Measurements from ENCODE around the gene KCNA3. TPM values are rescaled to one million over a fixed set of nuclear protein-coding genes. Genes with fewer than 3 reads are reported as not detected.

The KCNA3 gene
- total and polyA plus RNA-seq, 2 of the 4 experiments (the other 2 are of a cell fraction), result under 0.01 to 0.09 TPM

- CTCF ChIA-PET, result no interaction called here
- Histone ChIP-seq H3K18ac (ENCODE audit: low read depth, low read length) (no peak overlapping the region), H3K14ac (replicated peaks; ENCODE audit: low read depth, low read length) (no peak overlapping the region), H2AK9ac (replicated peaks; ENCODE audit: low read depth, low read length, poor library complexity) (no peak overlapping the region), H3K27ac (ENCODE audit: insufficient read depth, low read length) (no peak overlapping the region), H3K4me3 (ENCODE audit: insufficient read depth, low read depth, low read length) (no peak overlapping the region), H3K9ac (ENCODE audit: low read depth, low read length) (no peak overlapping the region), H4K8ac (ENCODE audit: low read depth in 2 of 2, low read length in 2 of 2) (no peak overlapping the region), H2AK5ac (ENCODE audit: low read depth, low read length) (no peak overlapping the region), H3K4me1 (ENCODE audit: control insufficient read depth, insufficient read depth, low read length) (no peaks in the 10 kb centered on the region), H3K4ac (ENCODE audit: low read depth, low read length) (no peak overlapping the region), H4K5ac (ENCODE audit: low read depth, low read length) (no peak overlapping the region), H3K23ac (ENCODE audit: low read depth, low read length) (no peak overlapping the region), H3K27me3 (ENCODE audit: control insufficient read depth, insufficient read depth, low read length) (peaks cover 5% of the 10 kb centered on the region; the same call in 1 of the 2 replicates), H2BK120ac (ENCODE audit: low read depth, low read length) (no peak overlapping the region), H3K9me1 (ENCODE audit: insufficient read depth, low read length) (no peaks in the 10 kb centered on the region), H4K20me1 (ENCODE audit: insufficient read depth, low read length) (no peaks in the 10 kb centered on the region), H3K56ac (ENCODE audit: extremely low read depth, insufficient read depth, low read length) (no peak overlapping the region), H3K79me1 (ENCODE audit: low read depth in 1 of 2, low read length in 2 of 2) (no peaks in the 10 kb centered on the region), H3K4me2 (ENCODE audit: low read depth, low read length) (no peak overlapping the region), H3K36me3 (ENCODE audit: control insufficient read depth, insufficient read depth, low read length) (no peaks in the 10 kb centered on the region), H3K9me3 (ENCODE audit: control insufficient read depth, insufficient read depth, low read length) (no peaks in the 10 kb centered on the region), H2AFZ (replicated peaks; ENCODE audit: low read length, poor library complexity) (no peak overlapping the region), H2BK15ac (ENCODE audit: low read depth, low read length) (no peak overlapping the region), H4K91ac (ENCODE audit: insufficient read depth, low read depth, low read length) (no peak overlapping the region), H2BK20ac (ENCODE audit: low read depth, low read length) (no peak overlapping the region), H2BK5ac (ENCODE audit: low read depth, low read length, poor library complexity, severe bottlenecking) (no peak overlapping the region)
- WGBS, 2 experiments (ENCODE audit: extremely low coverage in 2 of 2, insufficient read length in 1 of 2), result no CpG with 5 or more reads among the region's 4 CpGs
- POLR2A ChIA-PET (ENCODE audit: unreplicated experiment), result no interaction called here
- no peak for TF ChIP-seq CHD1 (IDR thresholded peaks at IDR 0.05; ENCODE audit: low read depth, low read length)
- TF ChIP-seq POLR2A (IDR thresholded peaks at IDR 0.05; ENCODE audit: low read depth, low read length), result no peak
- no peak for TF ChIP-seq CEBPB (IDR thresholded peaks at IDR 0.05; ENCODE audit: low read depth, low read length)
- TF ChIP-seq MAFK (IDR thresholded peaks at IDR 0.05; ENCODE audit: low read depth, low read length), result no peak
- TF ChIP-seq USF2 (IDR thresholded peaks at IDR 0.05; ENCODE audit: low read depth, low read length), result no peak
- TF ChIP-seq RAD21 (IDR thresholded peaks at IDR 0.05; ENCODE audit: low read length), result no peak
- TF ChIP-seq FOS (IDR thresholded peaks at IDR 0.05; ENCODE audit: low read depth, low read length), result no peak
- no peak for TF ChIP-seq RCOR1 (IDR thresholded peaks at IDR 0.05; ENCODE audit: insufficient replicate concordance, low read length)
- no peak for TF ChIP-seq BHLHE40 (IDR thresholded peaks at IDR 0.05; ENCODE audit: low read depth, low read length)
- TF ChIP-seq SMC3 (IDR thresholded peaks at IDR 0.05; ENCODE audit: low read depth, low read length), result no peak
- TF ChIP-seq ELK1 (IDR thresholded peaks at IDR 0.05; ENCODE audit: borderline replicate concordance, low read depth, low read length), result no peak
- TF ChIP-seq MXI1 (IDR thresholded peaks at IDR 0.05; ENCODE audit: borderline replicate concordance, low read depth, low read length), result no peak
- no peak for TF ChIP-seq CTCF (conservative IDR thresholded peaks at IDR 0.05; ENCODE audit: low read depth, low read length)
- TF ChIP-seq MAZ (IDR thresholded peaks at IDR 0.05; ENCODE audit: borderline replicate concordance, low read depth, low read length), result no peak
- no peak for TF ChIP-seq NFE2L2 (IDR thresholded peaks at IDR 0.05; ENCODE audit: low read depth, low read length)
- intact Hi-C loops (cut with micrococcal nuclease), result no loop called here
- ATAC-seq (ENCODE audit: low read depth), result no peak
- no peak for DNase-seq
- BruUV-seq (replicated peaks), result no TSS peak
- in situ Hi-C loops (cut with MboI; ENCODE audit: low sequenced_read_pairs), result no loop called here
- dilution Hi-C loops (cut with HindIII; ENCODE audit: low sequenced_read_pairs, unreplicated experiment), result no loop called here
These were observed 35.6 kb upstream of the KCNA3 start for GRCh38 chr1:110710314-110710713.
